ENCODE data around the gene UBE4B.
A peak's percentile ranks its signal among the peaks of the same experiment; 100 is the strongest.
"Not testable (repeated sequence)": the region's sequence is repeated elsewhere in the genome, so short reads cannot be mapped to it uniquely, and the experiment has no call there.

Gene UBE4B

GRCh38 chr1:10032590-10033358 lies at the start of gene UBE4B:
TSS of gene UBE4B (plus strand) at chr1:10032958. CDS start at chr1:10033671, 713 bp downstream.
- DNase-seq (ENCODE audit: low read depth) = peak; percentile 92

GRCh38 chr1:9984253-9984652 lies 48.5 kb upstream of the UBE4B start:
- DNase-seq (ENCODE audit: low read depth) = no peak

GRCh38 chr1:9985001-9985400 lies 47.8 kb upstream of the UBE4B start:
- no peak for DNase-seq (ENCODE audit: low read depth)

- DNase-seq (ENCODE audit: low read depth) = no peak
Observed at GRCh38 chr1:9989773-9990172, 43.0 kb upstream of the UBE4B start.

GRCh38 chr1:9990944-9991343 lies 41.8 kb upstream of the UBE4B start:
- no peak for DNase-seq (ENCODE audit: low read depth)

GRCh38 chr1:9992910-9993309 lies 39.8 kb upstream of the UBE4B start:
- DNase-seq (ENCODE audit: low read depth) = no peak

- no peak for DNase-seq (ENCODE audit: low read depth)
Observed at GRCh38 chr1:9993561-9994075, 39.1 kb upstream of the UBE4B start.

GRCh38 chr1:9996624-9997582 lies 35.9 kb upstream of the UBE4B start, which contains the start of gene RBP7:
TSS of gene RBP7 (plus strand) at chr1:9997228. CDS start at chr1:9997259, 31 bp downstream.
- DNase-seq (ENCODE audit: low read depth) = no peak

GRCh38 chr1:10001016-10001665 lies 31.6 kb upstream of the UBE4B start:
- DNase-seq (ENCODE audit: low read depth) = no peak

- DNase-seq (ENCODE audit: low read depth) = not testable (repeated sequence)
Observed at GRCh38 chr1:10005248-10005647, 27.5 kb upstream of the UBE4B start.

GRCh38 chr1:10007169-10007568 lies 25.6 kb upstream of the UBE4B start:
- no peak for DNase-seq (ENCODE audit: low read depth)

GRCh38 chr1:10014016-10014415 lies 18.7 kb upstream of the UBE4B start:
- DNase-seq (ENCODE audit: low read depth) = no peak

- no peak for DNase-seq (ENCODE audit: low read depth)
Observed at GRCh38 chr1:10019561-10019960, 13.2 kb upstream of the UBE4B start.

- no peak for DNase-seq (ENCODE audit: low read depth)
Observed at GRCh38 chr1:10020086-10020485, 12.7 kb upstream of the UBE4B start.

GRCh38 chr1:10020678-10021077 lies 12.1 kb upstream of the UBE4B start:
- DNase-seq (ENCODE audit: low read depth) = not testable (repeated sequence)

GRCh38 chr1:10021992-10022391 lies 10.8 kb upstream of the UBE4B start:
- not testable (repeated sequence) for DNase-seq (ENCODE audit: low read depth)

GRCh38 chr1:10022656-10023055 lies 10.1 kb upstream of the UBE4B start:
- DNase-seq (ENCODE audit: low read depth) = no peak

GRCh38 chr1:10025354-10025753 lies 7.4 kb upstream of the UBE4B start:
- DNase-seq (ENCODE audit: low read depth) = no peak

GRCh38 chr1:10027027-10027426 lies 5.7 kb upstream of the UBE4B start:
- no peak for DNase-seq (ENCODE audit: low read depth)

GRCh38 chr1:10028956-10029500 lies 3.7 kb upstream of the UBE4B start:
- DNase-seq (ENCODE audit: low read depth) = not testable (repeated sequence)

- peak; percentile 82 for DNase-seq (ENCODE audit: low read depth)
Observed at GRCh38 chr1:10031461-10031860, 1.3 kb upstream of the UBE4B start.

- DNase-seq (ENCODE audit: low read depth) = no peak
Observed at GRCh38 chr1:10033359-10033845, 644 bp downstream of the UBE4B start.

Measured in HS-5 (cell line).